ENCODE data around the gene SIRT4. TPM values are rescaled to one million over a fixed set of nuclear protein-coding genes. Genes with fewer than 3 reads are reported as not detected.

The SIRT4 gene
- total and polyA plus RNA-seq, 2 of the 13 experiments (the other 11 are each of a cell fraction or from before 2014, with no cell fraction given) = 3.4 to 5.8 TPM

DNA sequence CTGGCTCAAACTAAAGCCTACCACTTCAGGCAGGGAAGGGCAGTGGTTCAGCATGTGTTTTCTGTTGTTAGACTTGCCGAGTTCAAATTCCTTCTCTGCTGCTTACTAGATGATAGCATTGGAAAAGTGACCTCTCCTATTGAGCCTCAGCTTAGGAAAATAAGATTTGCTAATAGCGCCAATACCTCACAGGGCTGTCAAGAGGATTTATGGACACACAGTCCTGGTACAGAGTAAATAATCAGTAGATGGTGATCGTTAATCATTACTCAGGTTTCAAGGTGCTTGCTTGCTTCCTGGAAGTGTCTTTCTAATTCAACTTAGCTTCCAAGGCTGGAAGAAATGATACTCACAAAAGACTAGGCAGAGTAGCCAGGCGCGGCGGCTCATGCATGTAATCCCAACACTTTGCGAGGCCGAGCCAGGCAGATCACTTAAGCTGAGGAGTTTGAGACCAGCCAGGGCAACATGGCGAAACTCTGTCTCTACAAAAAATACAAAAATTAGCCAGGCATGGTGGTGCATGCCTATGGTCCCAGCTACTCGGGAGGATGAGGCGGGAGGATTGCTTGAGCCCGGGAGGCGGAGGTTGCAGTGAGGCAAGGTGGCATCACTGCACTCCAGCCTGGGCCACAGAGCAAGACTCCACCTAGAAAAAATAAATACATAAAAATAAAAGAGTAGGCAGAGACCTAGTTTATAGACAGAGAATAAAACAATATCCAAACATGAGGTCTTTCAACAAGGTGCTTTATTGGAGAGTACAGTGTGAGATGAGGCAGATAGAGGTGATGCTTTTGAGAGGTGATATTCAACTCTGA, 19.5 kb downstream of the SIRT4 start (continued):
- TF ChIP-seq, protein P1, sequence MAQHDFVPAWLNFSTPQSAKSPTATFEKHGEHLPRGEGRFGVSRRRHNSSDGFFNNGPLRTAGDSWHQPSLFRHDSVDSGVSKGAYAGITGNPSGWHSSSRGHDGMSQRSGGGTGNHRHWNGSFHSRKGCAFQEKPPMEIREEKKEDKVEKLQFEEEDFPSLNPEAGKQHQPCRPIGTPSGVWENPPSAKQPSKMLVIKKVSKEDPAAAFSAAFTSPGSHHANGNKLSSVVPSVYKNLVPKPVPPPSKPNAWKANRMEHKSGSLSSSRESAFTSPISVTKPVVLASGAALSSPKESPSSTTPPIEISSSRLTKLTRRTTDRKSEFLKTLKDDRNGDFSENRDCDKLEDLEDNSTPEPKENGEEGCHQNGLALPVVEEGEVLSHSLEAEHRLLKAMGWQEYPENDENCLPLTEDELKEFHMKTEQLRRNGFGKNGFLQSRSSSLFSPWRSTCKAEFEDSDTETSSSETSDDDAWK (CRISPR knock-in tag; IDR thresholded peaks at IDR 0.05) = no peak
- TF ChIP-seq ATF2 (CRISPR knock-in tag; IDR thresholded peaks at IDR 0.05) (peak; percentile 60; the same call in 1 of the 2 replicates), CHD4 (IDR thresholded peaks at IDR 0.05; ENCODE audit: borderline replicate concordance, low read length) (no peak), HNRNPLL (IDR thresholded peaks at IDR 0.05; ENCODE audit: low read depth, low read length, poor library complexity, severe bottlenecking) (no peak), ZNF264 (CRISPR knock-in tag; IDR thresholded peaks at IDR 0.05) (0 out of 2 replicates have a peak, but pooled peaks have one; percentile 31), RXRA (CRISPR knock-in tag; IDR thresholded peaks at IDR 0.05) (no peak), ZNF382 (CRISPR knock-in tag; IDR thresholded peaks at IDR 0.05; ENCODE audit: borderline replicate concordance) (no peak), ZNF296 (CRISPR knock-in tag; conservative IDR thresholded peaks at IDR 0.05) (no peak), HOXA9 (CRISPR knock-in tag; IDR thresholded peaks at IDR 0.05; ENCODE audit: borderline replicate concordance) (peak; percentile 99), DNMT1 (CRISPR knock-in tag; IDR thresholded peaks at IDR 0.05) (no peak), ZNF225 (CRISPR knock-in tag; IDR thresholded peaks at IDR 0.05) (no peak), ZNF263 (CRISPR knock-in tag; IDR thresholded peaks at IDR 0.05) (no peak), CEBPB (IDR thresholded peaks at IDR 0.05; ENCODE audit: borderline replicate concordance, low read depth, low read length) (0 out of 2 replicates have a peak, but pooled peaks have one; percentile 9), NFKB2 (CRISPR knock-in tag; IDR thresholded peaks at IDR 0.05; ENCODE audit: borderline replicate concordance) (no peak; the same call in 1 of the 2 replicates), ZNF138 (CRISPR knock-in tag; IDR thresholded peaks at IDR 0.05; ENCODE audit: low read depth) (no peak), NFIB (CRISPR knock-in tag; IDR thresholded peaks at IDR 0.05; ENCODE audit: borderline replicate concordance) (no peak), KLF16 (CRISPR knock-in tag; IDR thresholded peaks at IDR 0.05) (no peak)
- TF ChIP-seq, protein P2, sequence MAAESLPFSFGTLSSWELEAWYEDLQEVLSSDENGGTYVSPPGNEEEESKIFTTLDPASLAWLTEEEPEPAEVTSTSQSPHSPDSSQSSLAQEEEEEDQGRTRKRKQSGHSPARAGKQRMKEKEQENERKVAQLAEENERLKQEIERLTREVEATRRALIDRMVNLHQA (CRISPR knock-in tag; IDR thresholded peaks at IDR 0.05) = no peak
- TF ChIP-seq, protein P3, sequence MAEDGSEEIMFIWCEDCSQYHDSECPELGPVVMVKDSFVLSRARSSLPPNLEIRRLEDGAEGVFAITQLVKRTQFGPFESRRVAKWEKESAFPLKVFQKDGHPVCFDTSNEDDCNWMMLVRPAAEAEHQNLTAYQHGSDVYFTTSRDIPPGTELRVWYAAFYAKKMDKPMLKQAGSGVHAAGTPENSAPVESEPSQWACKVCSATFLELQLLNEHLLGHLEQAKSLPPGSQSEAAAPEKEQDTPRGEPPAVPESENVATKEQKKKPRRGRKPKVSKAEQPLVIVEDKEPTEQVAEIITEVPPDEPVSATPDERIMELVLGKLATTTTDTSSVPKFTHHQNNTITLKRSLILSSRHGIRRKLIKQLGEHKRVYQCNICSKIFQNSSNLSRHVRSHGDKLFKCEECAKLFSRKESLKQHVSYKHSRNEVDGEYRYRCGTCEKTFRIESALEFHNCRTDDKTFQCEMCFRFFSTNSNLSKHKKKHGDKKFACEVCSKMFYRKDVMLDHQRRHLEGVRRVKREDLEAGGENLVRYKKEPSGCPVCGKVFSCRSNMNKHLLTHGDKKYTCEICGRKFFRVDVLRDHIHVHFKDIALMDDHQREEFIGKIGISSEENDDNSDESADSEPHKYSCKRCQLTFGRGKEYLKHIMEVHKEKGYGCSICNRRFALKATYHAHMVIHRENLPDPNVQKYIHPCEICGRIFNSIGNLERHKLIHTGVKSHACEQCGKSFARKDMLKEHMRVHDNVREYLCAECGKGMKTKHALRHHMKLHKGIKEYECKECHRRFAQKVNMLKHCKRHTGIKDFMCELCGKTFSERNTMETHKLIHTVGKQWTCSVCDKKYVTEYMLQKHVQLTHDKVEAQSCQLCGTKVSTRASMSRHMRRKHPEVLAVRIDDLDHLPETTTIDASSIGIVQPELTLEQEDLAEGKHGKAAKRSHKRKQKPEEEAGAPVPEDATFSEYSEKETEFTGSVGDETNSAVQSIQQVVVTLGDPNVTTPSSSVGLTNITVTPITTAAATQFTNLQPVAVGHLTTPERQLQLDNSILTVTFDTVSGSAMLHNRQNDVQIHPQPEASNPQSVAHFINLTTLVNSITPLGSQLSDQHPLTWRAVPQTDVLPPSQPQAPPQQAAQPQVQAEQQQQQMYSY (CRISPR knock-in tag; IDR thresholded peaks at IDR 0.05) = no peak
- TF ChIP-seq, protein P4, sequence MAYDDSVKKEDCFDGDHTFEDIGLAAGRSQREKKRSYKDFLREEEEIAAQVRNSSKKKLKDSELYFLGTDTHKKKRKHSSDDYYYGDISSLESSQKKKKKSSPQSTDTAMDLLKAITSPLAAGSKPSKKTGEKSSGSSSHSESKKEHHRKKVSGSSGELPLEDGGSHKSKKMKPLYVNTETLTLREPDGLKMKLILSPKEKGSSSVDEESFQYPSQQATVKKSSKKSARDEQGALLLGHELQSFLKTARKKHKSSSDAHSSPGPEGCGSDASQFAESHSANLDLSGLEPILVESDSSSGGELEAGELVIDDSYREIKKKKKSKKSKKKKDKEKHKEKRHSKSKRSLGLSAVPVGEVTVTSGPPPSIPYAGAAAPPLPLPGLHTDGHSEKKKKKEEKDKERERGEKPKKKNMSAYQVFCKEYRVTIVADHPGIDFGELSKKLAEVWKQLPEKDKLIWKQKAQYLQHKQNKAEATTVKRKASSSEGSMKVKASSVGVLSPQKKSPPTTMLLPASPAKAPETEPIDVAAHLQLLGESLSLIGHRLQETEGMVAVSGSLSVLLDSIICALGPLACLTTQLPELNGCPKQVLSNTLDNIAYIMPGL (CRISPR knock-in tag; IDR thresholded peaks at IDR 0.05; ENCODE audit: borderline replicate concordance in 1 of 2, low read depth in 1 of 2) = peak in 1 of 2 experiments; percentile 41; a peak in 1 of 4 replicates

All from HepG2 (cell line).